CD14-positive monocyte (primary cell): ENCODE data around the gene ACTA2. TPM values are rescaled to one million over a fixed set of nuclear protein-coding genes. Genes with fewer than 3 reads are reported as not detected.
A peak's percentile ranks its signal among the peaks of the same experiment; 100 is the strongest.

Experiments
- DNase-seq, 3 donors: peaks; one replicate each; pipeline ENCODE4 v3.0.0-alpha.2; 2011 to 2022
- H2AFZ ChIP-seq: 2 replicates; pipeline ENCODE4 v1.6.0; 2012; ENCODE audit warnings: mild to moderate bottlenecking, low read depth, low read length, inconsistent platforms; ENCODE audit not compliant: insufficient read depth, poor library complexity, severe bottlenecking
- H3K27ac ChIP-seq, 2 donors: 1 replicate in 1 of 2; 2 replicates in 1 of 2; pipeline ENCODE4 v1.5.1; 2012 to 2013; ENCODE audit warnings: low read length in 2 of 2, control low read depth in 1 of 2, inconsistent platforms in 1 of 2, low read depth in 1 of 2, mild to moderate bottlenecking in 1 of 2
- H3K27me3 ChIP-seq, 2 donors: one replicate each; pipeline versions ENCODE4 v1.6.0 to v1.6.1; 2011 to 2013; ENCODE audit warnings: low read length in 2 of 2; ENCODE audit not compliant: control insufficient read depth in 2 of 2, insufficient read depth in 2 of 2
- H3K36me3 ChIP-seq, 2 donors: replicated peaks in 1 of 2; 1 replicate in 1 of 2; 2 replicates in 1 of 2; pipeline versions ENCODE4 v1.5.1 to v1.6.1; 2012 to 2013; ENCODE audit warnings: low read length in 2 of 2, control low read depth in 1 of 2, inconsistent platforms in 1 of 2, mild to moderate bottlenecking in 1 of 2; ENCODE audit not compliant: insufficient read depth in 2 of 2, control insufficient read depth in 1 of 2
- H3K4me1 ChIP-seq, 2 donors: 1 replicate in 1 of 2; 2 replicates in 1 of 2; pipeline versions ENCODE4 v1.5.1 to v1.6.1; 2012 to 2013; ENCODE audit warnings: low read length in 2 of 2, control low read depth in 1 of 2, inconsistent platforms in 1 of 2, mild to moderate bottlenecking in 1 of 2, moderate library complexity in 1 of 2; ENCODE audit not compliant: insufficient read depth in 2 of 2, control insufficient read depth in 1 of 2
- H3K4me2 ChIP-seq: replicated peaks from 2 replicates; pipeline ENCODE3; 2012; ENCODE audit warnings: low read length, moderate library complexity, mild to moderate bottlenecking; ENCODE audit not compliant: poor library complexity, severe bottlenecking; ENCODE audit errors: extremely low read depth
- H3K4me3 ChIP-seq, 3 experiments: fragments of 200-600 bp in 1 of 3; sonication (generic) in 1 of 3; replicated peaks in 1 of 3; 1 replicate in 2 of 3; 2 replicates in 1 of 3; pipeline ENCODE4 v1.5.1; 2011 to 2013; ENCODE audit warnings: low read length in 3 of 3, mild to moderate bottlenecking in 3 of 3, control low read depth in 2 of 3, low read depth in 2 of 3, inconsistent platforms in 1 of 3, moderate library complexity in 1 of 3
- H3K79me2 ChIP-seq: 2 replicates; pipeline ENCODE4 v1.6.0; 2012; ENCODE audit warnings: mild to moderate bottlenecking, control low read depth, inconsistent platforms, low read length, moderate library complexity; ENCODE audit not compliant: insufficient read depth
- H3K9ac ChIP-seq: 2 replicates; pipeline ENCODE4 v1.6.0; 2017; ENCODE audit warnings: low read length, mild to moderate bottlenecking; ENCODE audit not compliant: insufficient read depth, poor library complexity, severe bottlenecking
- H3K9me3 ChIP-seq, 2 donors: replicated peaks in 1 of 2; 1 replicate in 1 of 2; 2 replicates in 1 of 2; pipeline versions ENCODE4 v1.5.1 to v1.6.1; 2012 to 2013; ENCODE audit warnings: low read length in 2 of 2, control low read depth in 1 of 2; ENCODE audit not compliant: control insufficient read depth in 1 of 2, insufficient read depth in 1 of 2
- H4K20me1 ChIP-seq: 2 replicates; pipeline ENCODE4 v1.6.0; 2012; ENCODE audit warnings: mild to moderate bottlenecking, low read length, control low read depth, moderate library complexity; ENCODE audit not compliant: insufficient read depth
- H3K27ac Mint-ChIP-seq, 7 donors: one replicate each; pipeline ENCODE4 v1.8.0; 2020; ENCODE audit warnings: mild to moderate bottlenecking in 7 of 7, mixed read lengths in 7 of 7, moderate library complexity in 6 of 7, inconsistent platforms in 2 of 7
- H3K27me3 Mint-ChIP-seq, 3 donors: one replicate each; pipeline ENCODE4 v1.8.0; 2021 to 2022; ENCODE audit warnings: low read depth in 3 of 3, mild to moderate bottlenecking in 3 of 3, mixed read lengths in 3 of 3, moderate library complexity in 3 of 3, inconsistent platforms in 1 of 3
- H3K36me3 Mint-ChIP-seq, 2 donors: one replicate each; pipeline ENCODE4 v1.8.0; 2020; ENCODE audit warnings: mixed read lengths in 2 of 2, inconsistent platforms in 1 of 2, mild to moderate bottlenecking in 1 of 2
- H3K4me1 Mint-ChIP-seq: one replicate; pipeline ENCODE4 v1.8.0; 2020; ENCODE audit warnings: mild to moderate bottlenecking, mixed read lengths
- H3K4me3 Mint-ChIP-seq, 2 donors: one replicate each; pipeline ENCODE4 v1.8.0; 2020; ENCODE audit warnings: mild to moderate bottlenecking in 2 of 2, mixed read lengths in 2 of 2, moderate library complexity in 1 of 2
- H3K9me3 Mint-ChIP-seq, 7 donors: one replicate each; pipeline ENCODE4 v1.8.0; 2020 to 2022; ENCODE audit warnings: mixed read lengths in 7 of 7, mild to moderate bottlenecking in 6 of 7, moderate library complexity in 6 of 7, inconsistent platforms in 2 of 7
- CTCF ChIP-seq: fragments of 200-600 bp; IDR thresholded peaks from one replicate; pipeline ENCODE4 v1.8.0; 2022; ENCODE audit warnings: antibody characterized with exemption, mild to moderate bottlenecking
- WGBS: methylation state at CpG from one replicate; pipeline ENCODE4 v1.1.5; 2013; ENCODE audit warnings: missing lambda C conversion rate; ENCODE audit not compliant: insufficient coverage; 5-methylcytosine and 5-hydroxymethylcytosine counted together
- intact Hi-C, 2 donors: fragments of 100-400 bp; cut with micrococcal nuclease; formaldehyde crosslinking; loops; one replicate each; pipeline versions ENCODE4 v1.15.0 to v1.15.1; 2023
- polyA plus RNA-seq, 3 donors: library from polyadenylated mRNA; depleted of rRNA in 1 of 3; unstranded in 2 of 3; stranded (reverse) in 1 of 3; fragments of 300-500 nt in 2 of 3; fragments of >200 nt in 1 of 3; fragmentation: Illumina TruSeq in 2 of 3; gene quantifications; 1 replicate in 2 of 3; 2 replicates in 1 of 3; pipeline ENCODE4 v1.2.3, GENCODE V29; 2012 to 2021

ACTA2 gene
- polyA plus RNA-seq, 3 donors: 4.4 to 12.3 (median 6.8) TPM

GRCh38 chr10:88974012-88974411 lies 21.4 kb upstream of the ACTA2 start:
- peaks cover 0 to 5% (median 0%) of the 10 kb centered on the region in 3 donors for H3K27me3 Mint-ChIP-seq
- no peaks in the 10 kb centered on the region for H3K36me3 ChIP-seq
- H3K36me3 Mint-ChIP-seq: no peaks in the 10 kb centered on the region

GRCh38 chr10:88971221-88972061 lies 18.9 kb upstream of the ACTA2 start:
- Histone ChIP-seq H3K9me3 (no peaks in the 10 kb centered on the region), H3K9ac (no peak overlapping the region), H3K36me3 (no peaks in the 10 kb centered on the region), H3K79me2 (no peaks in the 10 kb centered on the region), H3K4me1 (peaks cover 9 to 11% of the 10 kb centered on the region in 2 donors), H3K4me2 (no peak overlapping the region), H4K20me1 (no peaks in the 10 kb centered on the region), H2AFZ (no peak overlapping the region), H3K27ac (no peak overlapping the region), H3K27me3 (no peaks in the 10 kb centered on the region), H3K4me3 (no peak overlapping the region)
- peaks cover 8% of the 10 kb centered on the region for H3K4me1 Mint-ChIP-seq
- H3K36me3 Mint-ChIP-seq: no peaks in the 10 kb centered on the region
- no peak for TF ChIP-seq CTCF
- H3K4me3 Mint-ChIP-seq: no peak overlapping the region
- WGBS: no CpG with 5 or more reads among the region's 5 CpGs
- peak overlapping the region in 1 of 7 donors; percentile 3 for H3K27ac Mint-ChIP-seq
- DNase-seq: no peak
- intact Hi-C loops: no loop called here
- H3K27me3 Mint-ChIP-seq: peaks cover 0 to 5% (median 0%) of the 10 kb centered on the region in 3 donors
- no peaks in the 10 kb centered on the region for H3K9me3 Mint-ChIP-seq

More at GRCh38 chr10:88974012-88974411, 21.4 kb upstream of the ACTA2 start:
- no peaks in the 10 kb centered on the region for H3K79me2 ChIP-seq
- WGBS: no CpG with 5 or more reads among the region's 3 CpGs
- no peaks in the 10 kb centered on the region for H3K27me3 ChIP-seq
- no peak for TF ChIP-seq CTCF
- H2AFZ ChIP-seq: no peak overlapping the region
- peaks cover 9 to 11% of the 10 kb centered on the region in 2 donors for H3K4me1 ChIP-seq
- H3K9me3 ChIP-seq: no peaks in the 10 kb centered on the region
- H3K9me3 Mint-ChIP-seq: no peaks in the 10 kb centered on the region
- no peak overlapping the region for H3K27ac Mint-ChIP-seq
- no peak overlapping the region for H3K4me3 Mint-ChIP-seq
- H3K27ac ChIP-seq: no peak overlapping the region
- intact Hi-C loops: no loop called here
- no peaks in the 10 kb centered on the region for H4K20me1 ChIP-seq
- no peak overlapping the region for H3K4me3 ChIP-seq
- peaks cover 10% of the 10 kb centered on the region for H3K4me1 Mint-ChIP-seq
- H3K4me2 ChIP-seq: no peak overlapping the region
- no peak for DNase-seq
- no peak overlapping the region for H3K9ac ChIP-seq
